K562 (cell line): ENCODE results near the gene MLLT1. TPM values are rescaled to one million over a fixed set of nuclear protein-coding genes. Genes with fewer than 3 reads are reported as not detected.

Source experiments
- EZH2 ChIP-seq: IDR thresholded peaks from 2 replicates; pipeline ENCODE4 v1.6.1; 2012; ENCODE audit warnings: low read depth, mild to moderate bottlenecking, inconsistent platforms, low read length, borderline replicate concordance
- FOXJ2 ChIP-seq: fragments of 200-800 bp; sonication (Bioruptor generic); IDR thresholded peaks from 2 replicates; pipeline ENCODE4 v1.6.1; 2016; ENCODE audit warnings: missing genetic modification characterization, missing compliant biosample characterization
- GATA2 ChIP-seq: sonication (generic); formaldehyde crosslinking; IDR thresholded peaks from 2 replicates; pipeline ENCODE4 v1.4.0; 2020; ENCODE audit warnings: mild to moderate bottlenecking, missing genetic modification reagents
- HMG20B ChIP-seq: fragments of 250-450 bp; sonication (Bioruptor Pico); IDR thresholded peaks from 2 replicates; pipeline ENCODE4 v1.5.0; 2021; ENCODE audit warnings: mild to moderate bottlenecking
- HOMEZ ChIP-seq: fragments of 250-450 bp; sonication (Bioruptor Pico); IDR thresholded peaks from 2 replicates; pipeline ENCODE4 v1.4.0; 2020; ENCODE audit warnings: mild to moderate bottlenecking, moderate library complexity
- ID3 ChIP-seq, 2 experiments: fragments of 250-450 bp in 1 of 2; fragments of 450-650 bp in 1 of 2; sonication (Bioruptor Pico) in 1 of 2; IDR thresholded peaks; 2 replicates each; pipeline versions ENCODE4 v1.6.1 to v1.8.0; 2016 to 2021; ENCODE audit warnings: mild to moderate bottlenecking in 2 of 2, moderate library complexity in 2 of 2, missing compliant biosample characterization in 1 of 2, missing genetic modification characterization in 1 of 2
- MAFG ChIP-seq: fragments of 450-650 bp; conservative IDR thresholded peaks from 2 replicates; pipeline ENCODE4 v1.6.1; 2016; ENCODE audit warnings: missing genetic modification characterization, missing compliant biosample characterization
- NR2C2 ChIP-seq, 2 experiments: fragments of 200-800 bp in 1 of 2; sonication (Bioruptor generic) in 1 of 2; sonication (generic) in 1 of 2; formaldehyde crosslinking in 1 of 2; IDR thresholded peaks; 2 replicates each; pipeline versions ENCODE4 v1.6.1 to v1.8.0; 2016 to 2022; ENCODE audit warnings: mild to moderate bottlenecking in 1 of 2, missing compliant biosample characterization in 1 of 2, missing genetic modification characterization in 1 of 2, missing genetic modification reagents in 1 of 2
- RFX5 ChIP-seq: IDR thresholded peaks from 2 replicates; pipeline ENCODE4 v1.6.1; 2011; ENCODE audit warnings: low read depth, mild to moderate bottlenecking, improper control_type of control experiment, low read length
- RREB1 ChIP-seq: fragments of 250-450 bp; sonication (Bioruptor Pico); IDR thresholded peaks from 2 replicates; pipeline ENCODE4 v1.4.0; 2020
- SNAPC5 ChIP-seq: fragments of 250-450 bp; sonication (Bioruptor Pico); IDR thresholded peaks from 2 replicates; pipeline ENCODE4 v1.8.0; 2021; ENCODE audit warnings: moderate library complexity, mild to moderate bottlenecking, inconsistent platforms
- XRCC3 ChIP-seq: fragments of 450-650 bp; IDR thresholded peaks from 2 replicates; pipeline ENCODE4 v1.6.1; 2017; ENCODE audit warnings: mild to moderate bottlenecking, moderate library complexity
- ZNF740 ChIP-seq, 3 experiments: fragments of 200-800 bp in 1 of 3; sonication (Bioruptor generic) in 1 of 3; sonication (generic) in 1 of 3; formaldehyde crosslinking in 1 of 3; IDR thresholded peaks; 2 replicates each; pipeline versions ENCODE4 v1.6.1 to v1.8.0; 2016 to 2022; ENCODE audit warnings: mild to moderate bottlenecking in 2 of 3, missing compliant biosample characterization in 2 of 3, missing genetic modification characterization in 2 of 3, missing genetic modification reagents in 1 of 3
- ZNF77 ChIP-seq: fragments of 250-450 bp; sonication (Bioruptor Pico); IDR thresholded peaks from 2 replicates; pipeline ENCODE4 v1.5.0; 2020
- polyA plus RNA-seq, 8 experiments: library from polyadenylated mRNA; depleted of rRNA in 4 of 8; stranded (reverse) in 5 of 8; unstranded in 3 of 8; fragments of >200 nt; fragmentation: Nextera tagmentation in 2 of 8; fragmentation: Illumina TruSeq in 1 of 8; extraction: Ambion mirVana in 2 of 8; extraction: Trizol in 1 of 8; gene quantifications; 2 replicates each; pipeline versions ENCODE4 v1.2.1 to v1.2.3, GENCODE V29; 2011 to 2014; ENCODE audit warnings: inconsistent platforms in 1 of 8, missing spikeins in 1 of 8
- total RNA-seq, 7 experiments: library from RNA; depleted of rRNA in 6 of 7; stranded (reverse); fragments of >200 nt in 6 of 7; fragmentation: Illumina TruSeq in 2 of 7; extraction: Trizol in 2 of 7; gene quantifications; 2 replicates each; pipeline versions ENCODE4 v1.2.1 to v1.2.3, GENCODE V29; 2011 to 2021; ENCODE audit warnings: low replicate concordance in 1 of 7

Gene MLLT1
- total and polyA plus RNA-seq, 9 of the 15 experiments (the other 6 are each of a cell fraction or from before 2014, with no cell fraction given): 0.23 to 63.5 (median 15.4) TPM

- TF ChIP-seq HMG20B (CRISPR knock-in tag) (no peak), ZNF77 (no peak), HOMEZ (CRISPR knock-in tag) (no peak), XRCC3 (no peak), RFX5 (no peak), ZNF740 (CRISPR knock-in tag; IDR thresholded peaks at IDR 0.05) (no peak), ZNF740 (tag; IDR thresholded peaks at IDR 0.05) (no peak), GATA2 (CRISPR knock-in tag) (no peak), RREB1 (no peak), SNAPC5 (CRISPR knock-in tag) (no peak), NR2C2 (CRISPR knock-in tag; IDR thresholded peaks at IDR 0.05) (no peak), NR2C2 (tag; IDR thresholded peaks at IDR 0.05) (peak; percentile 85), EZH2 (no peak), FOXJ2 (no peak), MAFG (tag) (no peak), ID3 (CRISPR knock-in tag; IDR thresholded peaks at IDR 0.05) (no peak), ID3 (tag; IDR thresholded peaks at IDR 0.05) (0 out of 2 replicates have a peak, but pooled peaks have one; percentile 32)
These were observed at the start of gene MLLT1 (continued) for GRCh38 chr19:6279931-6280591.
